Colonic mucosa (tissue), 4 donors: Measurements from ENCODE around the gene SMAD3. TPM values are rescaled to one million over a fixed set of nuclear protein-coding genes. Genes with fewer than 3 reads are reported as not detected.

Experiments
- DNase-seq: peaks from one replicate; pipeline ENCODE4 v3.0.0-alpha.2; 2020
- H3K27ac ChIP-seq: fragments of 200-600 bp; one replicate; pipeline ENCODE4 v1.8.0; 2021
- H3K27me3 ChIP-seq: fragments of 200-600 bp; one replicate; pipeline ENCODE4 v1.8.0; 2021
- H3K36me3 ChIP-seq: fragments of 200-600 bp; one replicate; pipeline ENCODE4 v1.8.0; 2021
- H3K4me1 ChIP-seq: fragments of 200-600 bp; one replicate; pipeline ENCODE4 v1.8.0; 2021; ENCODE audit warnings: mild to moderate bottlenecking
- H3K4me3 ChIP-seq: fragments of 200-600 bp; one replicate; pipeline ENCODE4 v1.8.0; 2021
- H3K9ac ChIP-seq, 2 donors: one replicate each; pipeline ENCODE4 v1.7.0; 2013; ENCODE audit warnings: control low read depth in 2 of 2, low read depth in 2 of 2, low read length in 2 of 2
- H3K9me3 ChIP-seq: fragments of 200-600 bp; one replicate; pipeline ENCODE4 v1.8.0; 2021
- CTCF ChIP-seq: fragments of 200-600 bp; IDR thresholded peaks from one replicate; pipeline ENCODE4 v1.8.0; 2022; ENCODE audit warnings: antibody characterized with exemption, mild to moderate bottlenecking
- intact Hi-C: fragments of 100-400 bp; cut with DNase I; formaldehyde crosslinking; loops from one replicate; pipeline ENCODE4 v1.14.1; 2022
- total RNA-seq, 2 donors: library from RNA; stranded (reverse); fragmentation: NEBNext Ultra II Directional in 1 of 2; extraction: Animal tissue kit (Norgen Biotek cat#: 25700) in 1 of 2; gene quantifications; one replicate each; pipeline ENCODE4 v1.2.1, GENCODE V29; 2021
- donor health status: healthy.
- donor health status: DM: no; HTN: no; CAD: no.
- donor health status: DM: no; HTN: no; CAD: no.

Gene SMAD3
- total RNA-seq, 2 donors from 2014 or later = 38.6 to 62.1 TPM

DNA sequence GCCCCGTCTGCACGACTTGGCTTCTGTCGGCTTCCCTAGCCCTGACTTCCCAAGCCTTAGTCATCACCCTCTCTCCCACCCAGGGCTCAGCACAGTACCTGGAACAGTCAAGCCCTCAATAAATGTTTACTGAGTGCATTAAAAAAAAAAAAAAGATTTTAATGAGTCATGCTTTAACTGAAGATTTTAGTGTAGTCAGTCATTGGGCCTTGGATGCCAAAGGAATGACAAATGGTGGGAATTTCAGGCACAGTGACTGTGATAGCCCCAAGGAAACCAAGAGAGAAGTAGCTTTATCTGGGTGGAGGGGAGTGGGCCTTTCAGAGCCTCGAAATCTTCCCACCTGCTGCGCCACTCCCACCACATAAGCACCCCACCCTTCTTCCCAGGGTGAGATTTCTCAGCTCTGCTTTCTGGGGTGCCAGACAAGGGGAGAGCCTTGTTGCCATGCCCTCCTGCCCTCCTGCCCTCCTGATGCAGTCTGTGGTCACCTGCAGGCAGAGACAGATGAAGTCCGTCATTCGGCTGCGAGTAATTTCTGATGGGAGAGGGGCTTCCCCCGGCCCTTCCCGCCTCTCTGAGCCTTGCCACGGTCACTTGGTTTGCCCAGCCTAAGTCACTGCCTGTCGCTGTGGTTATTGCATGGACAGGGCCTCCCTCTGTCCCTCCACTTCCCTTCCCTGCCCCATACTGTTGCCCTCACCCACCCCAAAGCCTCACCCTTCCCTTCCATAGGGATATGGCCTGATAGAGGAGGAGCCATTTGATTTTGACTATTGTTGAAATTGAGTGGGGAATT, 41.8 kb downstream of the SMAD3 start:
- Histone ChIP-seq H3K27me3 (no peaks in the 10 kb centered on the region), H3K9me3 (no peaks in the 10 kb centered on the region), H3K27ac (peak overlapping the region; percentile 67), H3K9ac (peak overlapping the region in 1 of 2 donors; percentile 59), H3K36me3 (no peaks in the 10 kb centered on the region), H3K4me1 (peaks cover 16% of the 10 kb centered on the region), H3K4me3 (no peak overlapping the region)
- DNase-seq = peak; percentile 65
- intact Hi-C loops = no loop called here
- TF ChIP-seq CTCF = no peak

DNA sequence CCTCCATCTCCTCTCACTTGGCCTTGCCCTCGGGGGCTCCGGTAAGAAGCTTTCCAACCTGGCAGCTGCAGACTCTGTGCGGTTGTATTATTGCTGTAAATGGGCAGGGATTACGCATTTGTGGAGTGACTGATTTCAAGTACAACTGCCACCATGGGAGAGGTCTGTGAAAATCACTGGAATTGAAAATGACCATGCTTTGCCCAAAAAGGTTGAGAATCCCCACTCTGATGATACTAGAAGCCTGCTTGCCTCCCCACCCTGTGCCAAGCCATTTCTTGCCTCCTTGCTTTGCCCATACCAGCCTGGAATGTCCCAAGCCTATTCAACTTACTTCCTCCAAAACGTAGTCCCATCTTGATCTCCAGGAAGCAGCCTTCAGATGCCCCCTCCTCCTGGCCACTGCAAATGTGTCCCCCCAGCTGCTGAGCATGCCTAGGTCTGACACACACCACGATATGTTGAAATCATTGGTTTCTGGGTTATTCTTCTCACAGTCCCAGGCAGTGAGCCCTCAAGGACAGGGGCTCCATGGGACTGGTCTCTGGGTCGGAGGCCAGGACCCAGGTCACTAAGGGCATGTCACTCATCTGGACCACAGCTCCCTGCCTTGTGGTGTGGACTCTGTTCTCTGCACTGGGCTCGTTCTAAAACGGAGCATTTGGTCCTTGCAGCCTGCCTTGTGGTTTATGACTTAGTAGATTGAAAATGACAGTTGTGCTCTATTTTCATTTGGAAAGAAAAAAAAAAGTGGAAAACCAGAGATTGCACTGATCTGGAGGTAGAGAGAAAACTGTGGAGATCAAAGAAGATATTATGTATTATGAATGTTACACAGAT, 42.9 kb downstream of the SMAD3 start:
- Histone ChIP-seq H3K9ac (peak overlapping the region in 1 of 2 donors; percentile 48), H3K4me1 (peaks cover 16% of the 10 kb centered on the region)

GRCh38 chr15:67109141-67110034, 44.0 kb downstream of the SMAD3 start:
- DNase-seq = peak; percentile 56
- intact Hi-C loops = no loop called here
- Histone ChIP-seq H3K27me3 (no peaks in the 10 kb centered on the region), H3K27ac (peak overlapping the region; percentile 20), H3K9ac (no peak overlapping the region), H3K36me3 (no peaks in the 10 kb centered on the region), H3K4me1 (peaks cover 13% of the 10 kb centered on the region), H3K4me3 (no peak overlapping the region), H3K9me3 (no peaks in the 10 kb centered on the region)
- TF ChIP-seq CTCF = no peak

More for the DNA sequence above, 42.9 kb downstream of the SMAD3 start:
- H3K36me3 ChIP-seq = no peaks in the 10 kb centered on the region
- no peaks in the 10 kb centered on the region for H3K27me3 ChIP-seq
- DNase-seq = no peak
- intact Hi-C loops = no loop called here
- TF ChIP-seq CTCF = no peak
- no peaks in the 10 kb centered on the region for H3K9me3 ChIP-seq
- no peak overlapping the region for H3K4me3 ChIP-seq
- peak overlapping the region; percentile 18 for H3K27ac ChIP-seq

DNA sequence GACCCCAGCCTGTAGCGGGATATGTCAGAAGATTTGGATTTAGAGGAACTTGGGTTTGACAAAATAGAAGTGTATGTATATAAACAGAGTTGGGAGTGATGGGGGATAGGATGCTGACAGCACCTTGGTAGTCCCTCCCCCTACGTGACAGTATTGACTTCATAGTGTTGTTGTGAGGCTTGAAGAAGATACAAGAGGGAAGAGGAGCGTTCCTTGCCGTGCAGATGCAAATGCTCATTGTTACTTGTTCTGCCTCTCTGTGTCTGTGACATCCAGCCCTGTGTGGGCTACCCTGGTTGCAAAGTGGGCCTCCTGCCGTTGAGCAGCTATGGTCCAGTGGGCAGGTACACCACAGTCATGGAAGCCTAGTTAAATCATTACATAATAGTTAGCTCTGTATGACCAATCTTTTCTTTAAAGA, 45.0 kb downstream of the SMAD3 start:
- intact Hi-C loops = no loop called here

More for the DNA sequence above, 45.0 kb downstream of the SMAD3 start:
- Histone ChIP-seq H3K4me3 (no peak overlapping the region), H3K9me3 (no peaks in the 10 kb centered on the region), H3K36me3 (no peaks in the 10 kb centered on the region), H3K4me1 (peaks cover 11% of the 10 kb centered on the region), H3K9ac (no peak overlapping the region), H3K27me3 (no peaks in the 10 kb centered on the region), H3K27ac (peak overlapping the region; percentile 20)
- TF ChIP-seq CTCF = no peak
- no peak for DNase-seq
